Erythroblast (primary cell): ENCODE data around the gene SUN2.

Experiments used
- GATA1 ChIP-seq: IDR thresholded peaks from 2 replicates; pipeline ENCODE4 v1.6.1; 2011; ENCODE audit warnings: low read depth, mild to moderate bottlenecking, control low read depth, low read length, moderate library complexity
- POLR2A ChIP-seq: IDR thresholded peaks from 2 replicates; pipeline ENCODE4 v1.6.1; 2011; ENCODE audit warnings: mild to moderate bottlenecking, low read length

- no peak for TF ChIP-seq POLR2A
- TF ChIP-seq GATA1, result no peak
Measured at GRCh38 chr22:38741576-38741975, 14.2 kb downstream of the SUN2 start.
